MM.1S (cell line): ENCODE results near the gene TYW3.

ENCODE experiments used
- CTCF ChIP-seq: fragments of 300-600 bp; sonication (generic); IDR thresholded peaks from 2 replicates; pipeline ENCODE4 v1.5.1; 2016; ENCODE audit warnings: antibody characterized with exemption, low read length, mixed read lengths
- EZH2 ChIP-seq: fragments of 300-600 bp; sonication (generic); optimal IDR thresholded peaks from 2 replicates; pipeline ENCODE3; 2017; ENCODE audit warnings: low read depth, mild to moderate bottlenecking, antibody characterized with exemption, low read length, mixed read lengths

DNA sequence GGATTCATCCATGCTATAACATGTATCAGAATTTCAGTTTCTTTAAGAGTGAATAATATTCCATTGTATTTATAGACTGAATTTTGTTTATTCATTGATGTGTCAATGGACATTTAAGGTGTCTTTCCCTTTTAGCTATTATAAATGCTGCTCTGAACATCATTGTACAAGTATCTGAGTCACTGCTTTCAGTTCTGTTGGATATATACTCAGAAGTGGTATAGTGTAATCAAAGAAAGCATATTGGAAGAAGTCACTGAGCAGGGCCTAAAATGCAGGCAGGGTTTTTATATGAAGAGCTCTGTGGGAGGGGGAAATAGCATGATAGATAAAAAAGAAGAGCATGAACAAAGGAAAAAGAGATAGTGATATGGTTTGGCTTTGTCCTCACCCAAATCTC, 22.5 kb downstream of the TYW3 start:
- TF ChIP-seq CTCF (no peak), EZH2 (no peak)
